HG03095 (cell line): ENCODE results near the gene POU4F3.
"Not testable (repeated sequence)": the region's sequence is repeated elsewhere in the genome, so short reads cannot be mapped to it uniquely, and the experiment has no call there.

ENCODE experiments used
- ATAC-seq: cut with Tn5 transposase; IDR thresholded peaks from one replicate; pipeline ENCODE4 v1.9.1; 2021; ENCODE audit warnings: moderate library complexity; ENCODE audit not compliant: unreplicated experiment

POU4F3 gene

GRCh38 chr5:146338774-146339714 is at the start of gene POU4F3:
TSS of gene POU4F3 (plus strand) at chr5:146338839. CDS start at chr5:146339113, 274 bp downstream.
- ATAC-seq, result no peak

- no peak for ATAC-seq
Measured at GRCh38 chr5:146290318-146290717, 48.3 kb upstream of the POU4F3 start.

- ATAC-seq, result no peak
Measured at GRCh38 chr5:146291421-146292074, 47.1 kb upstream of the POU4F3 start.

- ATAC-seq, result no peak
Measured at GRCh38 chr5:146296245-146296644, 42.4 kb upstream of the POU4F3 start.

- ATAC-seq, result not testable (repeated sequence)
Measured at GRCh38 chr5:146298920-146299319, 39.7 kb upstream of the POU4F3 start.

GRCh38 chr5:146301626-146302025 is 37.0 kb upstream of the POU4F3 start:
- ATAC-seq, result no peak

- ATAC-seq, result no peak
Measured at GRCh38 chr5:146302406-146302805, 36.2 kb upstream of the POU4F3 start.

GRCh38 chr5:146306838-146307237 is 31.8 kb upstream of the POU4F3 start:
- ATAC-seq, result no peak

- no peak for ATAC-seq
Measured at GRCh38 chr5:146307796-146308195, 30.8 kb upstream of the POU4F3 start.

GRCh38 chr5:146310540-146310939 is 28.1 kb upstream of the POU4F3 start:
- no peak for ATAC-seq

GRCh38 chr5:146311278-146311677 is 27.4 kb upstream of the POU4F3 start:
- ATAC-seq, result no peak

- no peak for ATAC-seq
Measured at GRCh38 chr5:146313027-146313426, 25.6 kb upstream of the POU4F3 start.

- no peak for ATAC-seq
Measured at GRCh38 chr5:146321571-146321970, 17.1 kb upstream of the POU4F3 start.

GRCh38 chr5:146327257-146327870 is 11.3 kb upstream of the POU4F3 start:
- ATAC-seq, result no peak

- ATAC-seq, result no peak
Measured at GRCh38 chr5:146327989-146328388, 10.7 kb upstream of the POU4F3 start.

GRCh38 chr5:146329697-146330096 is 8.9 kb upstream of the POU4F3 start:
- ATAC-seq, result no peak

GRCh38 chr5:146331423-146331822 is 7.2 kb upstream of the POU4F3 start:
- ATAC-seq, result no peak

GRCh38 chr5:146334074-146334533 is 4.5 kb upstream of the POU4F3 start:
- no peak for ATAC-seq

- ATAC-seq, result no peak
Measured at GRCh38 chr5:146336197-146336596, 2.4 kb upstream of the POU4F3 start.

- ATAC-seq, result no peak
Measured at GRCh38 chr5:146337264-146337904, 1.3 kb upstream of the POU4F3 start.

- ATAC-seq, result no peak
Measured at GRCh38 chr5:146337928-146338327, 711 bp upstream of the POU4F3 start.
